ENCODE results near the gene PLA2G2F. TPM values are rescaled to one million over a fixed set of nuclear protein-coding genes. Genes with fewer than 3 reads are reported as not detected.

The PLA2G2F gene
- total RNA-seq, 1 donor from 2014 or later, result not detected

GRCh38 chr1:20093940-20094391 is 45.2 kb upstream of the PLA2G2F start:
- DNase-seq (ENCODE audit: low spot score in 2 of 2), result peak in 1 of 2 donors; percentile 69
- H3K9me3 ChIP-seq, result peaks cover 0 to 4% of the 10 kb centered on the region in 2 donors
- no peaks in the 10 kb centered on the region for H3K4me1 ChIP-seq
- intact Hi-C loops (cut with DNase I), result no loop called here
- no peaks in the 10 kb centered on the region for H3K36me3 ChIP-seq
- peak overlapping the region in 1 of 2 donors; percentile 20 for H3K27ac ChIP-seq
- H3K27me3 ChIP-seq, result no peaks in the 10 kb centered on the region
- TF ChIP-seq, protein P1, sequence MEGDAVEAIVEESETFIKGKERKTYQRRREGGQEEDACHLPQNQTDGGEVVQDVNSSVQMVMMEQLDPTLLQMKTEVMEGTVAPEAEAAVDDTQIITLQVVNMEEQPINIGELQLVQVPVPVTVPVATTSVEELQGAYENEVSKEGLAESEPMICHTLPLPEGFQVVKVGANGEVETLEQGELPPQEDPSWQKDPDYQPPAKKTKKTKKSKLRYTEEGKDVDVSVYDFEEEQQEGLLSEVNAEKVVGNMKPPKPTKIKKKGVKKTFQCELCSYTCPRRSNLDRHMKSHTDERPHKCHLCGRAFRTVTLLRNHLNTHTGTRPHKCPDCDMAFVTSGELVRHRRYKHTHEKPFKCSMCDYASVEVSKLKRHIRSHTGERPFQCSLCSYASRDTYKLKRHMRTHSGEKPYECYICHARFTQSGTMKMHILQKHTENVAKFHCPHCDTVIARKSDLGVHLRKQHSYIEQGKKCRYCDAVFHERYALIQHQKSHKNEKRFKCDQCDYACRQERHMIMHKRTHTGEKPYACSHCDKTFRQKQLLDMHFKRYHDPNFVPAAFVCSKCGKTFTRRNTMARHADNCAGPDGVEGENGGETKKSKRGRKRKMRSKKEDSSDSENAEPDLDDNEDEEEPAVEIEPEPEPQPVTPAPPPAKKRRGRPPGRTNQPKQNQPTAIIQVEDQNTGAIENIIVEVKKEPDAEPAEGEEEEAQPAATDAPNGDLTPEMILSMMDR (IDR thresholded peaks at IDR 0.05), result no peak
- H3K4me3 ChIP-seq, result no peak overlapping the region

- Histone ChIP-seq H3K4me3 (no peak overlapping the region), H3K27ac (no peak overlapping the region), H3K4me1 (no peaks in the 10 kb centered on the region), H3K36me3 (no peaks in the 10 kb centered on the region), H3K9me3 (peaks cover 0 to 4% of the 10 kb centered on the region in 2 donors), H3K27me3 (no peaks in the 10 kb centered on the region)
- intact Hi-C loops (cut with DNase I), result no loop called here
- no peak for DNase-seq (ENCODE audit: low spot score in 2 of 2)
- TF ChIP-seq, protein P1 (IDR thresholded peaks at IDR 0.05), result no peak
Measured at GRCh38 chr1:20095564-20096434, 43.3 kb upstream of the PLA2G2F start.

DNA sequence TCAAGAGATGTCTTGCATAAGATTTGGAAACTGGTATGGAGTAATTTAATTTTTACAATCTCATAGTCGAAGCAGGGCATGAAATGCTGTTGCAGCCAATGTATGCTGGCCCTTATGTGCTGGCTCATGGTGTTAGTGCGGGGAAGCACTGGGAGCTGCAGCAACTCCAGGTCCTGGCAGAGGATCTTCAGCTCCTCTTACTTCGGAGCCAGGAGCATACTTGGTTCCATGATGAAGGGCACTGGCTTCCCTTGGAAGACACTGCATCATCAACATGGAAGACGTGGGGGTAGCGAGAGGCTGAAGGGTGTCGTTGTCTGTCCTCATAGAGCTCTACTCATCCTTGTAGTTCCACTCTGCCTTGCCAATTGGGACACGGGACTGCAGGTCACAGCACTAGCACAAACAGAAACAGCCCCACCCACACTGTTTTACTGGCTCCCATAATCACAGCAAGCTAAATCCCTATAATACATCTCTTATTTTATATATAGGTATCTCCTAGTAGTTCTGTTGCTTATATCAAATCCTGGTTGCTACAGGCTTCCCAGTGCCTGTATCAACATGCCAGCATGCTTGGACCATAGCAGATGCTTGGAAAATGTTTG is 42.2 kb upstream of the PLA2G2F start:
- peaks cover 0 to 4% of the 10 kb centered on the region in 2 donors for H3K9me3 ChIP-seq
- no peak overlapping the region for H3K4me3 ChIP-seq
- H3K36me3 ChIP-seq, result no peaks in the 10 kb centered on the region
- H3K27me3 ChIP-seq, result no peaks in the 10 kb centered on the region
- no peaks in the 10 kb centered on the region for H3K4me1 ChIP-seq
- DNase-seq (ENCODE audit: low spot score in 2 of 2), result no peak
- intact Hi-C loops (cut with DNase I), result no loop called here
- TF ChIP-seq, protein P1 (IDR thresholded peaks at IDR 0.05), result no peak
- no peak overlapping the region for H3K27ac ChIP-seq

GRCh38 chr1:20099533-20099932 is 39.6 kb upstream of the PLA2G2F start:
- TF ChIP-seq, protein P1 (IDR thresholded peaks at IDR 0.05), result no peak

DNA sequence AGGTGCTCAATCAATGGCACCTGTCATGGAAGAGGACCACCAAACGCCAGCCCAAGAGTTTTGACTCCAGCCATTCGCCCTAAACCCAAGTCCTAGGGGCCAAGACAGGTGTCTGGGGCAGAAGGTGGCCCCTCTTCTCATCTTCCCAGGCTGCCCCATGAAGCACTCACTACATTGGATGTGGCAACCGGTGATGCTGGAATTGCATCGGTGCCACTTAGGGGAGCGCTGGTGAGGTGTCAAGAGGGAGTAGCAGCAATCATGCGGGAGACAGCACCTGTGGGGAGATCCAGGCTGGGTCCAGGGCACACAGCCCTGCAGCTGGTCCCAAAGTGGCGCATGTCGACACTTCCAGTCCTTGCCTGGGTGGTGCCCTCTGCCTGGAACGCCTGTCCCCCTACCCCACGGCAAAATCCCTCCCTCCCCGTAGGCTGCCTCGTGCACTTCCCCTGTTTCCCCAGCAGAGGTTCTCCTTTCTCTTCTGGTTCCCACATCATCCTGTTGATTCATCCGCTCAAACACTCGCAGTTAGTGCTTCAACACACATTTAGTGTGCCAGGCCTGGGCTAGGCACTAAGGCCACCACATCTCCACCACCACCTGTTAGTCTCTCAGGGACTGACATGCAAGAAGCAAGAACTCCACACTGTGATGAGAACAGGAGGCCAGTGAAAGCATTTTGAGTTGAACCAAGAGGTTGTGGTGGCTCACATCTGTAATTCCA is 38.3 kb upstream of the PLA2G2F start:
- Histone ChIP-seq H3K27me3 (no peaks in the 10 kb centered on the region), H3K36me3 (no peaks in the 10 kb centered on the region), H3K4me3 (no peak overlapping the region), H3K9me3 (peaks cover 0 to 4% of the 10 kb centered on the region in 2 donors), H3K27ac (no peak overlapping the region), H3K4me1 (no peaks in the 10 kb centered on the region)
- intact Hi-C loops (cut with DNase I), result no loop called here
- no peak for DNase-seq (ENCODE audit: low spot score in 2 of 2)
- TF ChIP-seq, protein P1 (IDR thresholded peaks at IDR 0.05), result peak in 2 of 3 experiments; percentile 33 to 46

More at GRCh38 chr1:20099533-20099932, 39.6 kb upstream of the PLA2G2F start:
- intact Hi-C loops (cut with DNase I), result no loop called here
- H3K27me3 ChIP-seq, result no peaks in the 10 kb centered on the region
- H3K9me3 ChIP-seq, result peaks cover 0 to 4% of the 10 kb centered on the region in 2 donors
- H3K4me1 ChIP-seq, result no peaks in the 10 kb centered on the region
- H3K4me3 ChIP-seq, result no peak overlapping the region
- DNase-seq (ENCODE audit: low spot score in 2 of 2), result no peak
- no peaks in the 10 kb centered on the region for H3K36me3 ChIP-seq
- no peak overlapping the region for H3K27ac ChIP-seq
